K562 (cell line): ENCODE data around the gene PHLDA3. TPM values are rescaled to one million over a fixed set of nuclear protein-coding genes. Genes with fewer than 3 reads are reported as not detected.
A peak's percentile ranks its signal among the peaks of the same experiment; 100 is the strongest.

ENCODE experiments used
- ARID1B ChIP-seq: fragments of 450-650 bp; IDR thresholded peaks from 2 replicates; pipeline ENCODE4 v1.6.1; 2016; ENCODE audit warnings: antibody characterized with exemption, mild to moderate bottlenecking, inconsistent platforms
- CBFA2T3 ChIP-seq: fragments of 450-650 bp; IDR thresholded peaks from 2 replicates; pipeline ENCODE4 v1.6.1; 2017
- CHD1 ChIP-seq: fragments of 200-600 bp; sonication (generic); IDR thresholded peaks from one replicate; pipeline ENCODE4 v1.6.1; 2012; ENCODE audit warnings: mild to moderate bottlenecking, moderate library complexity, low read length, inconsistent platforms
- CREM ChIP-seq: IDR thresholded peaks from 2 replicates; pipeline ENCODE4 v1.6.1; 2014; ENCODE audit warnings: antibody characterized with exemption, low read depth
- CTCF ChIP-seq, 3 experiments: IDR thresholded peaks in 2 of 3; conservative IDR thresholded peaks in 1 of 3; 2 replicates each; pipeline ENCODE4 v1.5.1; 2011 to 2012; ENCODE audit warnings: low read length in 3 of 3, mild to moderate bottlenecking in 3 of 3, control low read depth in 2 of 3, improper control_type of control experiment in 1 of 3, inconsistent platforms in 1 of 3, low read depth in 1 of 3, mixed read lengths in 1 of 3, moderate library complexity in 1 of 3; ENCODE audit not compliant: insufficient read depth in 2 of 3
- E2F3 ChIP-seq: fragments of 250-450 bp; sonication (Bioruptor Pico); IDR thresholded peaks from 2 replicates; pipeline ENCODE4 v1.4.0; 2020; ENCODE audit warnings: mild to moderate bottlenecking
- ETS2 ChIP-seq: IDR thresholded peaks from 2 replicates; pipeline ENCODE4 v1.6.1; 2016; ENCODE audit warnings: borderline replicate concordance, missing genetic modification characterization, mild to moderate bottlenecking, moderate library complexity, missing compliant biosample characterization; ENCODE audit not compliant: poor library complexity, severe bottlenecking
- FUS ChIP-seq: fragments of 200-400 bp; formaldehyde crosslinking; optimal IDR thresholded peaks from 2 replicates; pipeline ENCODE3; 2017; ENCODE audit warnings: low read depth, low read length
- HDAC1 ChIP-seq, 2 experiments: fragments of 450-650 bp; IDR thresholded peaks; 2 replicates each; pipeline ENCODE4 v1.6.1; 2016 to 2017; ENCODE audit warnings: inconsistent platforms in 1 of 2, mild to moderate bottlenecking in 1 of 2, moderate library complexity in 1 of 2
- ID3 ChIP-seq, 2 experiments: fragments of 250-450 bp in 1 of 2; fragments of 450-650 bp in 1 of 2; sonication (Bioruptor Pico) in 1 of 2; IDR thresholded peaks; 2 replicates each; pipeline versions ENCODE4 v1.6.1 to v1.8.0; 2016 to 2021; ENCODE audit warnings: mild to moderate bottlenecking in 2 of 2, moderate library complexity in 2 of 2, missing compliant biosample characterization in 1 of 2, missing genetic modification characterization in 1 of 2
- RCOR1 ChIP-seq, 2 experiments: IDR thresholded peaks; 2 replicates each; pipeline ENCODE4 v1.6.1; 2012; ENCODE audit warnings: low read depth in 2 of 2, low read length in 2 of 2, borderline replicate concordance in 1 of 2, improper control_type of control experiment in 1 of 2
- TCF3 ChIP-seq: sonication (generic); formaldehyde crosslinking; IDR thresholded peaks from 2 replicates; pipeline ENCODE4 v1.4.0; 2020; ENCODE audit warnings: mild to moderate bottlenecking, missing genetic modification reagents
- TEAD2 ChIP-seq: fragments of 450-650 bp; IDR thresholded peaks from 2 replicates; pipeline ENCODE4 v1.6.1; 2016; ENCODE audit warnings: missing genetic modification characterization, control low read depth, missing compliant biosample characterization
- THAP12 ChIP-seq: fragments of 250-450 bp; sonication (Bioruptor Pico); IDR thresholded peaks from 2 replicates; pipeline ENCODE4 v1.9.0; 2021; ENCODE audit warnings: mild to moderate bottlenecking, inconsistent platforms
- ZBTB2 ChIP-seq: fragments of 450-650 bp; IDR thresholded peaks from 2 replicates; pipeline ENCODE4 v1.6.1; 2016; ENCODE audit warnings: antibody characterized with exemption
- ZEB2 ChIP-seq: fragments of 450-650 bp; IDR thresholded peaks from 2 replicates; pipeline ENCODE4 v1.6.1; 2016
- ZNF124 ChIP-seq: sonication (generic); formaldehyde crosslinking; IDR thresholded peaks from 2 replicates; pipeline ENCODE4 v1.8.1; 2022; ENCODE audit warnings: missing genetic modification reagents
- ZNF140 ChIP-seq: fragments of 250-450 bp; sonication (Bioruptor Pico); IDR thresholded peaks from 2 replicates; pipeline ENCODE4 v1.8.0; 2021; ENCODE audit warnings: moderate library complexity, mild to moderate bottlenecking, inconsistent platforms
- ZNF217 ChIP-seq: sonication (generic); formaldehyde crosslinking; IDR thresholded peaks from 2 replicates; pipeline ENCODE4 v1.8.0; 2022; ENCODE audit warnings: mild to moderate bottlenecking, missing genetic modification reagents
- ZNF398 ChIP-seq: fragments of 250-450 bp; sonication (Bioruptor Pico); IDR thresholded peaks from 2 replicates; pipeline ENCODE4 v1.8.0; 2021; ENCODE audit warnings: moderate library complexity, mild to moderate bottlenecking, inconsistent platforms
- ZNF830 ChIP-seq: fragments of 250-450 bp; sonication (Bioruptor Pico); IDR thresholded peaks from 2 replicates; pipeline ENCODE4 v1.5.0; 2021; ENCODE audit warnings: mild to moderate bottlenecking
- polyA plus RNA-seq, 8 experiments: library from polyadenylated mRNA; depleted of rRNA in 4 of 8; stranded (reverse) in 5 of 8; unstranded in 3 of 8; fragments of >200 nt; fragmentation: Nextera tagmentation in 2 of 8; fragmentation: Illumina TruSeq in 1 of 8; extraction: Ambion mirVana in 2 of 8; extraction: Trizol in 1 of 8; gene quantifications; 2 replicates each; pipeline versions ENCODE4 v1.2.1 to v1.2.3, GENCODE V29; 2011 to 2014; ENCODE audit warnings: inconsistent platforms in 1 of 8, missing spikeins in 1 of 8
- total RNA-seq, 7 experiments: library from RNA; depleted of rRNA in 6 of 7; stranded (reverse); fragments of >200 nt in 6 of 7; fragmentation: Illumina TruSeq in 2 of 7; extraction: Trizol in 2 of 7; gene quantifications; 2 replicates each; pipeline versions ENCODE4 v1.2.1 to v1.2.3, GENCODE V29; 2011 to 2021; ENCODE audit warnings: low replicate concordance in 1 of 7

Gene PHLDA3
- total and polyA plus RNA-seq, 9 of the 15 experiments (the other 6 are each of a cell fraction or from before 2014, with no cell fraction given), result 0.11 to 0.27 TPM; not detected in 7

- no peak for TF ChIP-seq ZNF398 (CRISPR knock-in tag)
- TF ChIP-seq ARID1B, result 0 out of 2 replicates have a peak, but pooled peaks have one; percentile 27
- TF ChIP-seq ID3 (CRISPR knock-in tag; IDR thresholded peaks at IDR 0.05), result no peak
- TF ChIP-seq ID3 (tag; IDR thresholded peaks at IDR 0.05), result no peak
- TF ChIP-seq ZNF124 (CRISPR knock-in tag), result no peak
- 0 out of 6 replicates have a peak, but pooled peaks of 1 of the 3 experiments have one; percentile 11 for TF ChIP-seq CTCF (IDR thresholded peaks at IDR 0.05 in 2 of 3, conservative IDR thresholded peaks at IDR 0.05 in 1 of 3; ENCODE audit: insufficient read depth in 2 of 3, low read depth in 1 of 3, low read length in 3 of 3)
- peak in 1 of 2 experiments; percentile 56; a peak in 1 of 4 replicates for TF ChIP-seq RCOR1 (IDR thresholded peaks at IDR 0.05; ENCODE audit: borderline replicate concordance in 1 of 2, low read depth in 2 of 2, low read length in 2 of 2)
- peak; percentile 70 for TF ChIP-seq ZEB2
- TF ChIP-seq FUS, result no peak
- no peak for TF ChIP-seq ZBTB2
- peak; percentile 50; the same call in 1 of the 2 replicates for TF ChIP-seq TCF3 (CRISPR knock-in tag)
- no peak for TF ChIP-seq HDAC1 (IDR thresholded peaks at IDR 0.05)
- no peak for TF ChIP-seq ZNF217 (CRISPR knock-in tag)
- TF ChIP-seq CREM, result peak; percentile 18; the same call in 1 of the 2 replicates
- no peak for TF ChIP-seq THAP12 (CRISPR knock-in tag)
- TF ChIP-seq ZNF830, result no peak
- TF ChIP-seq TEAD2 (tag), result no peak
- no peak for TF ChIP-seq CHD1
- no peak for TF ChIP-seq E2F3 (CRISPR knock-in tag)
- peak; percentile 45 for TF ChIP-seq CBFA2T3
- no peak for TF ChIP-seq ZNF140 (CRISPR knock-in tag)
- TF ChIP-seq ETS2 (tag), result no peak
Measured at GRCh38 chr1:201515895-201516294, 46.9 kb upstream of the PHLDA3 start (continued).
